ENCODE results near the gene FUT2.

FUT2 gene

DNA sequence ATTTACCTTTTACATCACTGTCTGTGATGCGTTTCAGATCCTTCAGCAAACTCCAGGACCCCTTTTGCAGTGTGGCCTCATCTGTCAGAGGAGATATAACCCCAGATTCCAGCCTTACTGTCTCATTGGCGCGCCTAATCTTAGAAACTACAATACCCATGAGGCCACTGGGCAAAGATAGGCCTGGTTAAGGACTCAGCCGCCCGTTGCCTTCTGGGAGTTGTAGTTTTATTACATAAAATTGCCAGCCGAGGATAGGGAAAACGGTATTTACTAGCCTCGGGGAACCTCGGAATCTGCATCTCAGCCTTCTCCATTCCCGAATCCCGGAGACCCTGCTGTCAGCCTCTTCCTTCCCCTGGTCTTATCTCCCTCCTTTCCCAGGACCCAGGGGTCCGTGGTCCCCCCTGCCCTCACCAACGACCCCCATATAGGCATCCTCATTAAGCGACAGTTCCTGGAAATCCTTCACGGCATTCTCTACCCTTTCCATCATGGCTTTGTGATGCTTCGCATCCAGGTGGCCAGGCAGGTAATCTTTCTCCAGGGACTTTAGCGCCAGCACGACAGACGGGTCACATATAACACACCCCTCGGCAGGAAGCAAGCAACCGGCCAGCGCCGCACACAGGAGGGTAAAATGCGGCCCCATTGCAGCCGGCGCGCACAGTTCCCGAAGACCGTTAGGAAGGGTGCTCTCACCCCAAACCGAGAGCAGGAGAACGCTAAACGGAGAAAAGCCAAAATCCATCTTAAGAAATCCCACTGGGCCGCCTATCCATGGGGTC lies 49.6 kb downstream of the FUT2 start:
- no peak for TF ChIP-seq TCF12 (IDR thresholded peaks at IDR 0.05; ENCODE audit: low read depth)

DNA sequence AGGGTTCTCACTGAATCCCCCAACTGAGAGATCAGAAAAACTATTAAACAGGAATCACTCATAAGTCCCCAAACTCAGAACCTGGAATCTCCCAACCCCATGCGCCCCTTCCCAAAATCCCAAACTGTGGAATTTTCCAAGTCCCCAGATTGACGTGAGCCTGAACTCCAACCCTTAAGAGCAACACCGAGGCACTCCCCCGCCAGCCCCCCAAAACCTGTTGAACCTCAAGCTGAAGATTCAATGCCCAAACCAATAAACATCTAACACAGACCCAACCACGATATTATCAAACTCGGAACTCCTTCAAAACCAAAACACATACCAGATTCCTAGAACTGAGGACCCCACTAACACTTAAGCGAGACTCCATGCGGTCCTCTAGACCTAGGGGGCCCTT lies 50.3 kb downstream of the FUT2 start:
- TF ChIP-seq TEAD4 (IDR thresholded peaks at IDR 0.05) (no peak), ZBTB7A (IDR thresholded peaks at IDR 0.05; ENCODE audit: low read depth) (no peak)

DNA sequence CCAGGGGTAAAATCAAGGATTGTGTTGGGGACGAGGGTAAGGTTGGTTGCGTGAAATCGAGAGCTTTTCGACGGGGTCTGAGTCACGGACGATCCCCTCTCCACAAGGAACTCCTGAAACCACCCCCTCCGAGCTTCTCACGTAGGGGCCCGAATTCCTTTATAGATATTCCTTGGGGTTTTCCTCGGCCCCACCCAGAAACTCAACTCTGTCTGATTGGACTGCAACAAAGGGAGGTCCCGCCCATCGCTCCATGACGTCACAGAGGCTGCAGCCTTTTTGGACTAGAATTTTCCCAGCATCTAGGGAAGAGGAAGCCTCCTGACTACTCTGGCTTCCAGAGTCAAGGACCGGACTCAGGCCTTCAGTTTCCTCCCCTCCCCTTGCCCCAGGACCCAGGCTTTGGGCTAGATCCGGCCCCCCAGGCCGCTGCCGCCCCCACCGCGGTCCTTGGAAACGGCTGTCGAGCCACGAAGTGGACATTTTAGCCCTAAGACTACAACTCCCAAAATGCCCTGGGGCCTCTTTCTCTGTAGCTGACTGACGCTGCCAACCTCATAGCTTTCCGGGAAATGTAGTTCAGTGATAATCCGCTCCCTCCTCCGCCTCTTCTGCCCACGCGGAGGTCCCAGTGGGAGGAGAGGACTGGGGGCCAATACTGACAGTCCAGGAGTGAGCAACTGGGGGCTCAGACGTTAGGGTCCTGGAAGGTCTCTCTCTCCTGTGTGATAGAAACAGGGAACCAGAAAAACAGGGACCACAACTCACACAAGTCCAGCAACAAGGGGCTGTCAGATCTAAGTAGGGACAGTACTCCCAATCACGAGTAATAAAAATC lies 51.2 kb downstream of the FUT2 start, which contains the start of gene IZUMO1:
Gene IZUMO1 (minus strand): TSS at position 172 of the 838 bp plus-strand sequence. CDS start 1,050 bp downstream, outside the sequence.
- TF ChIP-seq EGR1 (IDR thresholded peaks at IDR 0.05): no peak
- no peak for TF ChIP-seq TAF1 (IDR thresholded peaks at IDR 0.05; ENCODE audit: low read depth)
- no peak for TF ChIP-seq FOXM1 (IDR thresholded peaks at IDR 0.05; ENCODE audit: borderline replicate concordance, low read depth)
- TF ChIP-seq, protein P1, sequence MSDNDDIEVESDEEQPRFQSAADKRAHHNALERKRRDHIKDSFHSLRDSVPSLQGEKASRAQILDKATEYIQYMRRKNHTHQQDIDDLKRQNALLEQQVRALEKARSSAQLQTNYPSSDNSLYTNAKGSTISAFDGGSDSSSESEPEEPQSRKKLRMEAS (IDR thresholded peaks at IDR 0.05): no peak
- TF ChIP-seq, protein P2, sequence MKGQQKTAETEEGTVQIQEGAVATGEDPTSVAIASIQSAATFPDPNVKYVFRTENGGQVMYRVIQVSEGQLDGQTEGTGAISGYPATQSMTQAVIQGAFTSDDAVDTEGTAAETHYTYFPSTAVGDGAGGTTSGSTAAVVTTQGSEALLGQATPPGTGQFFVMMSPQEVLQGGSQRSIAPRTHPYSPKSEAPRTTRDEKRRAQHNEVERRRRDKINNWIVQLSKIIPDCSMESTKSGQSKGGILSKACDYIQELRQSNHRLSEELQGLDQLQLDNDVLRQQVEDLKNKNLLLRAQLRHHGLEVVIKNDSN (IDR thresholded peaks at IDR 0.05): no peak
- TF ChIP-seq CREB1 (IDR thresholded peaks at IDR 0.05; ENCODE audit: low read depth): no peak
- no peak for TF ChIP-seq EP300 (IDR thresholded peaks at IDR 0.05; ENCODE audit: borderline replicate concordance)
- TF ChIP-seq, protein P3, sequence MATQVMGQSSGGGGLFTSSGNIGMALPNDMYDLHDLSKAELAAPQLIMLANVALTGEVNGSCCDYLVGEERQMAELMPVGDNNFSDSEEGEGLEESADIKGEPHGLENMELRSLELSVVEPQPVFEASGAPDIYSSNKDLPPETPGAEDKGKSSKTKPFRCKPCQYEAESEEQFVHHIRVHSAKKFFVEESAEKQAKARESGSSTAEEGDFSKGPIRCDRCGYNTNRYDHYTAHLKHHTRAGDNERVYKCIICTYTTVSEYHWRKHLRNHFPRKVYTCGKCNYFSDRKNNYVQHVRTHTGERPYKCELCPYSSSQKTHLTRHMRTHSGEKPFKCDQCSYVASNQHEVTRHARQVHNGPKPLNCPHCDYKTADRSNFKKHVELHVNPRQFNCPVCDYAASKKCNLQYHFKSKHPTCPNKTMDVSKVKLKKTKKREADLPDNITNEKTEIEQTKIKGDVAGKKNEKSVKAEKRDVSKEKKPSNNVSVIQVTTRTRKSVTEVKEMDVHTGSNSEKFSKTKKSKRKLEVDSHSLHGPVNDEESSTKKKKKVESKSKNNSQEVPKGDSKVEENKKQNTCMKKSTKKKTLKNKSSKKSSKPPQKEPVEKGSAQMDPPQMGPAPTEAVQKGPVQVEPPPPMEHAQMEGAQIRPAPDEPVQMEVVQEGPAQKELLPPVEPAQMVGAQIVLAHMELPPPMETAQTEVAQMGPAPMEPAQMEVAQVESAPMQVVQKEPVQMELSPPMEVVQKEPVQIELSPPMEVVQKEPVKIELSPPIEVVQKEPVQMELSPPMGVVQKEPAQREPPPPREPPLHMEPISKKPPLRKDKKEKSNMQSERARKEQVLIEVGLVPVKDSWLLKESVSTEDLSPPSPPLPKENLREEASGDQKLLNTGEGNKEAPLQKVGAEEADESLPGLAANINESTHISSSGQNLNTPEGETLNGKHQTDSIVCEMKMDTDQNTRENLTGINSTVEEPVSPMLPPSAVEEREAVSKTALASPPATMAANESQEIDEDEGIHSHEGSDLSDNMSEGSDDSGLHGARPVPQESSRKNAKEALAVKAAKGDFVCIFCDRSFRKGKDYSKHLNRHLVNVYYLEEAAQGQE (IDR thresholded peaks at IDR 0.05; ENCODE audit: low read depth): no peak
- no peak for TF ChIP-seq RAD21 (IDR thresholded peaks at IDR 0.05; ENCODE audit: low read depth)
- no peak for TF ChIP-seq YY1 (IDR thresholded peaks at IDR 0.05; ENCODE audit: low read depth)
- no peak for TF ChIP-seq ZBTB7A (IDR thresholded peaks at IDR 0.05; ENCODE audit: low read depth)
- TF ChIP-seq NFIC (IDR thresholded peaks at IDR 0.05): no peak
- TF ChIP-seq CEBPB (IDR thresholded peaks at IDR 0.05): no peak
- TF ChIP-seq TEAD4 (IDR thresholded peaks at IDR 0.05): no peak
- TF ChIP-seq TCF12 (IDR thresholded peaks at IDR 0.05; ENCODE audit: low read depth): no peak

DNA sequence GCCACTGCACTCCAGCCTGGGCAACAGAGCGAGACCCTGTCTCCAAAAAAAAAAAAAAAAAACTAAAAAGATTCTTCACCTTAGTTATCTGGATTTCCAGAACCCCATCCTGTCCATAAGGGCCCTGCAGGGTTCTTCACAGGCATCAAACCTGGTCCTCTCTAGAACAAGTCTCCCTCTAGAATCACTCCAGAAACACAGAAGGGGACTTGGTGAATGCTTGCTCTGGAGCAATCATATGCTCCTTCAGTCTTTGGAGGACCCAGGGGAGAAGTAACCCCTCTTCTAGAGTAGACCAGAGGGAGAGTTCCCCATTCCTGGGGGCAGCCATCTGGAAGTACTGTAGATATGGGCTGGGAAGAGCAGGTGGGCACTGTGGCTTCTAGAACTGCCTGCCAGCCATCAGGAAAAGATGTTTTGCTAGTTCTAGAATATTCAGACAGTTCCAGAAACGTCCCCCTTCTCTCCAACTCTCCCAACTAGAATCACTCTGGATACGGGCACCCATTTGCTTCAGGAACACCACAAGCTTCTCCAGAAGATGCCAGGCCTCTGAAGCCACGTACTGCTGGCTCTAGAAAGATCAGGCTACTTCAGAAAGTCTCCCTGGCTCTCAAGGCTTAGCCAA lies 53.9 kb downstream of the FUT2 start:
- TF ChIP-seq FOXM1 (IDR thresholded peaks at IDR 0.05; ENCODE audit: borderline replicate concordance, low read depth) (no peak), CREB1 (IDR thresholded peaks at IDR 0.05; ENCODE audit: low read depth) (no peak), YY1 (IDR thresholded peaks at IDR 0.05; ENCODE audit: low read depth) (no peak), TEAD4 (IDR thresholded peaks at IDR 0.05) (no peak), TAF1 (IDR thresholded peaks at IDR 0.05; ENCODE audit: low read depth) (no peak), CEBPB (IDR thresholded peaks at IDR 0.05) (no peak), RAD21 (IDR thresholded peaks at IDR 0.05; ENCODE audit: low read depth) (no peak)
- TF ChIP-seq, protein P1 (IDR thresholded peaks at IDR 0.05): no peak

DNA sequence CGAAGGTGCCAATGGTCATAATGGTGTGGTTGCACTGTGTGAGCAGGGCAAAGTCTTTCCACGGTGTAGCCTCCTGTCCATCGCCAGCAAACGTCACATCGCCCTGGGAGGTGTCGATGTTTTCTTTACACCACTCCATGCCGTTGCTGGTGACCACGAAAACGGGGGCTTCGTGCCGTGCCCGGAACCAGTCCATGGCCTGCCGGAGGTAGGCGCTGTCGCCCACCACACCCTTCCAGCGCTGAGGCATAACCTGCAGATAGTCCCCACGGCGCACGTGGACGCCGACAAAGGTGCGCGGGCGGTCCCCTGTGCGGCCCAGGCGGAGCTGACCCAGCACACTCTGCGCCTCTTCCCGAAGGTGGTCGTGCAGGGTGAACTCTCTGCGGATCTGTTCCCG lies 54.6 kb downstream of the FUT2 start:
- no peak for TF ChIP-seq TCF12 (IDR thresholded peaks at IDR 0.05; ENCODE audit: low read depth)
- TF ChIP-seq, protein P1 (IDR thresholded peaks at IDR 0.05): no peak
- no peak for TF ChIP-seq NFIC (IDR thresholded peaks at IDR 0.05)
- no peak for TF ChIP-seq CREB1 (IDR thresholded peaks at IDR 0.05; ENCODE audit: low read depth)

DNA sequence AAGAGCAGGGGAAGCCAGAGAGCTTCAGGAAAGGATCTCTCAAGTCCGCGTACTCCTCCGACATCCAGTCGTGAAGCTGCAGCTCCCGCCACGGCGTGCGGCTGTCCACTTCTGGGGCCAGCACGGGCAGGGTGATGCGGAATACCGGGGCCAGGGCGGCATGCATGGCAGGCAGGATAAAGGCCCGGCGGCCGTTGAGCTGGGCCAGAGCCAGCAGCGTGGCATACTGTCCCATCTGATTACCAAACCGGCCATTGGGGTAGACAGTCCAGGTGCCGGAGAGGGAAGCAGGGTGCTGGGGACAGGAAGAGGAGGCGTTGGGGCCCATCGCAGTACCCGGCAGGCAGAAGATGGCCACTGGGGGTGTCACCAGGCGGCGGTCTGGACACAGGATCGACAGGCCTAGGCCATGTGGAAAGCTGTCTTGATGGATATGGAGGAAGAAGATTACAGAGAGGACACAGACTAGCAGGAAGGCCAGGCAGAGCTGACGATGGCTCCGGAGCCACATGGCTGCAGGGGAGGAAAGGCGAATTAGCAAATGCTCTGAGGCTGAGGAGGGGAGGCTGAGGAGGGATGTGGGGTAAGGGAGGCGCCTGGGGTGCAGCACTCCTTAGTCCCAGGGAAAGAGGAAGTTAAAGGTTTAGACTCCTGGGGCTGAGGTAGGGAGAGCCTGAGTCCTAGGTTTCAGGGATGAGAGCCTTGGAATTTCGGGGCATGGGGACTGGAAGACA lies 55.2 kb downstream of the FUT2 start:
- TF ChIP-seq EP300 (IDR thresholded peaks at IDR 0.05; ENCODE audit: borderline replicate concordance): no peak
- TF ChIP-seq, protein P1 (IDR thresholded peaks at IDR 0.05): no peak
- TF ChIP-seq RAD21 (IDR thresholded peaks at IDR 0.05; ENCODE audit: low read depth): no peak
- no peak for TF ChIP-seq EGR1 (IDR thresholded peaks at IDR 0.05)
- no peak for TF ChIP-seq TAF1 (IDR thresholded peaks at IDR 0.05; ENCODE audit: low read depth)
- TF ChIP-seq NFIC (IDR thresholded peaks at IDR 0.05): no peak
- TF ChIP-seq TEAD4 (IDR thresholded peaks at IDR 0.05): no peak
- TF ChIP-seq, protein P2 (IDR thresholded peaks at IDR 0.05): no peak
- no peak for TF ChIP-seq CEBPB (IDR thresholded peaks at IDR 0.05)
- no peak for TF ChIP-seq FOXM1 (IDR thresholded peaks at IDR 0.05; ENCODE audit: borderline replicate concordance, low read depth)
- TF ChIP-seq CREB1 (IDR thresholded peaks at IDR 0.05; ENCODE audit: low read depth): no peak
- no peak for TF ChIP-seq TCF12 (IDR thresholded peaks at IDR 0.05; ENCODE audit: low read depth)
- TF ChIP-seq ZBTB7A (IDR thresholded peaks at IDR 0.05; ENCODE audit: low read depth): no peak
- no peak for TF ChIP-seq YY1 (IDR thresholded peaks at IDR 0.05; ENCODE audit: low read depth)
- TF ChIP-seq, protein P3 (IDR thresholded peaks at IDR 0.05; ENCODE audit: low read depth): no peak
